Activated T-helper 9 cell treated with anti-CD3 and anti-CD28 coated beads, Interleukin-2, amount 50 U/mL, for 16 hours (primary cell): ENCODE measurements around the gene TNF.

Source experiments
- DNase-seq: peaks from one replicate; pipeline ENCODE4 v3.0.0-alpha.2; 2020; ENCODE audit warnings: low read depth

The TNF gene

DNA sequence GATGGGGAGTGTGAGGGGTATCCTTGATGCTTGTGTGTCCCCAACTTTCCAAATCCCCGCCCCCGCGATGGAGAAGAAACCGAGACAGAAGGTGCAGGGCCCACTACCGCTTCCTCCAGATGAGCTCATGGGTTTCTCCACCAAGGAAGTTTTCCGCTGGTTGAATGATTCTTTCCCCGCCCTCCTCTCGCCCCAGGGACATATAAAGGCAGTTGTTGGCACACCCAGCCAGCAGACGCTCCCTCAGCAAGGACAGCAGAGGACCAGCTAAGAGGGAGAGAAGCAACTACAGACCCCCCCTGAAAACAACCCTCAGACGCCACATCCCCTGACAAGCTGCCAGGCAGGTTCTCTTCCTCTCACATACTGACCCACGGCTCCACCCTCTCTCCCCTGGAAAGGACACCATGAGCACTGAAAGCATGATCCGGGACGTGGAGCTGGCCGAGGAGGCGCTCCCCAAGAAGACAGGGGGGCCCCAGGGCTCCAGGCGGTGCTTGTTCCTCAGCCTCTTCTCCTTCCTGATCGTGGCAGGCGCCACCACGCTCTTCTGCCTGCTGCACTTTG is at the start of gene TNF:
Gene TNF (plus strand): TSS at position 231 of the 567 bp plus-strand sequence. CDS start 177 bp downstream, at position 408.
- peak; percentile 78 for DNase-seq

GRCh38 chr6:31525932-31526591 is 49.3 kb upstream of the TNF start:
- no peak for DNase-seq

DNA sequence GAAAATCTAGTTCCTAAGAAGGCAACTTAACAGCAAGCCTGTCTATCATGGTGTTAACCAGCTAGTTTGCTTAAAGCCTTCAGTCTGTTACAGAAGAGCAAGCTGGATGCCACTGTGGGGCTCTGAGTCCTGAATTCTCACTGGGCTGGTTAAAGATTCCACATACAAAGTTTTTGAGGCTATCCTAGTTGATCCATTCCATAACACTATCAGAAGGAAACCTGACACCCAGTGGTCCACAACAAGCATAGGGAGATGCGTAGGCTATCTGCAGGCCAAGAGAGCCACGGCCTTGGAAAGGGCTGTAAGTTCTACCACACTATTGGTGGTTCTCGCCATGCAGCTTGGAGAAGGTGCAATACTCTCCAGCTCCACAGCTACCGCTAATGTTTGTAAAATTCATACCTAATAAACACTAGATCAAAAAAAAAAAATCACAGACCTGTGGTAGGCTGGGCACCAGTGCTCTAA is 47.0 kb upstream of the TNF start:
- no peak for DNase-seq

DNA sequence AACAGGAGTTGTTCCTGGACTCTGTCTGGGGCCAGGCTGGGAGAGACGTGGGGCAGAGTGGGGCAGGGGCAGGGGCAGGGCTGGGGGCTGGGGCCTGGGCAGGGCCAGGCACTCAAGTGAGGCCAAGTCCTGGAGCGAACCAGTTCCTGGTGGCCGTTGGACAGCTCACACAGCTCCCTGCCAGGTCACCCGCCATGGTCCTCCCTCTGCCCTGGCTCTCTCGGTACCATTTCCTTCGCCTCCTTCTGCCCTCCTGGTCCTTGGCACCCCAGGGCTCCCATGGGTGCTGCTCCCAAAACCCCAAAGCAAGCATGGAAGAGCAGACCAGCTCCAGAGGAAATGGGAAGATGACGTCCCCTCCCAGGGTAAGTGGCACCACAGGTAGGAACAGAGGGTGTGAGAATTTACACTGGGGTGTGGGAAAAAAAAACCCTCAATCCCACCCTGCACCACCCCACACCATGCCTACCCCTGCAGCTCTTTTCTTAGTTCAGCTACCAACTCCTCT is 46.5 kb upstream of the TNF start, which contains the start of gene MCCD1:
Gene MCCD1 (plus strand): TSS at position 142 of the 508 bp plus-strand sequence. CDS start 53 bp downstream, at position 195.
- no peak for DNase-seq

- no peak for DNase-seq
Observed at GRCh38 chr6:31529329-31530150, 45.8 kb upstream of the TNF start.

GRCh38 chr6:31530659-31531058 is 44.7 kb upstream of the TNF start:
- DNase-seq, result no peak

- DNase-seq, result no peak
Observed at GRCh38 chr6:31531162-31531561, 44.2 kb upstream of the TNF start.

- no peak for DNase-seq
Observed at GRCh38 chr6:31531771-31532643, 43.4 kb upstream of the TNF start.

- no peak for DNase-seq
Observed at GRCh38 chr6:31532644-31533454, 42.5 kb upstream of the TNF start.

- no peak for DNase-seq
Observed at GRCh38 chr6:31533455-31533841, 41.9 kb upstream of the TNF start.

- no peak for DNase-seq
Observed at GRCh38 chr6:31534011-31534410, 41.4 kb upstream of the TNF start.

- no peak for DNase-seq
Observed at GRCh38 chr6:31534521-31535040, 40.8 kb upstream of the TNF start.

- no peak for DNase-seq
Observed at GRCh38 chr6:31535538-31536324, 39.6 kb upstream of the TNF start.

DNA sequence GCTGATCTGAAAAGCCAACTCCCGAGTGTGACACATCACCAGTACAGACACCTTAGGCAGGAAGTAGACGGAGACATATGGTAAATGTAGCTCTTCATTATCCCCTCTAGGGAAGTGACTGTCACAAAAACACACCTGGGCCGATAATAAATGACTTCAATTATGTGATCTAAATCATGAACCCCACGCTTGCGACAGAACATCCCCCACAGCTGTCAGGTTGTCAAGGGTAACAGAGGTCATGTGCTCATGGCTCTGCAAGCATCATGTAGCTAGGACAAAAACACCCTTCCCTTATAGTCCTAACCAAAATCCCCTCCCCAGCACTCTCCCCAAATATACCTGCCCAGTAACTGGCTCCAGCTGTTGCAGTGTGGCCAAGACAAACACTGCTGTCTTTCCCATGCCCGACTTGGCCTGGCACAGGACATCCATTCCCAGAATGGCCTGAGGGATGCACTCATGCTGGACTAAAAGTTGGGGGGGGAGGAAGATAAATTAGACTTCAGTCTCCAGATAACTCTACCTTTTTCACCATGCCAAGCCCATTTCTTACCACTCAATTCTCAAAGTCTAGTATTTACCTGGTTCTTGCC is 36.5 kb upstream of the TNF start:
- DNase-seq, result no peak

DNA sequence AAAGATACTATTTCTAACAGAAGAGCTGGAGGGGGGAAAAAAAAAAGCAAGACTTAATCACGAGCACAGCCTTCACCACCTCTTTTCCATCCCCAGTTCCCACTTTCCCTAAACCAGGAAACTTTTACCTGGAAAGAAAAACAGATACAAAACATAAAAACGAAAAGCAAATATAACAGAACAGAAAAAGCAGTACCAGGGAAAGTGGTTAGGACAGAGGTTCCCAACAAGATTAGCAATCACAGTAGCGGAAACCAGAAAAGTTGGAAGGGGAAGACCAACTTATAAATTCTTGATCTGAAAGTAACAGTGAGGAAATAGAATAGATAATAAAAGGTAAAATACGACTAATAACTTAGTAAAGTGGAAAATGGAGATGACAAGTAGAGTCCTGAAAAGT is 34.7 kb upstream of the TNF start:
- DNase-seq, result no peak

GRCh38 chr6:31541059-31541657 is 34.2 kb upstream of the TNF start:
- DNase-seq, result peak; percentile 34

DNA sequence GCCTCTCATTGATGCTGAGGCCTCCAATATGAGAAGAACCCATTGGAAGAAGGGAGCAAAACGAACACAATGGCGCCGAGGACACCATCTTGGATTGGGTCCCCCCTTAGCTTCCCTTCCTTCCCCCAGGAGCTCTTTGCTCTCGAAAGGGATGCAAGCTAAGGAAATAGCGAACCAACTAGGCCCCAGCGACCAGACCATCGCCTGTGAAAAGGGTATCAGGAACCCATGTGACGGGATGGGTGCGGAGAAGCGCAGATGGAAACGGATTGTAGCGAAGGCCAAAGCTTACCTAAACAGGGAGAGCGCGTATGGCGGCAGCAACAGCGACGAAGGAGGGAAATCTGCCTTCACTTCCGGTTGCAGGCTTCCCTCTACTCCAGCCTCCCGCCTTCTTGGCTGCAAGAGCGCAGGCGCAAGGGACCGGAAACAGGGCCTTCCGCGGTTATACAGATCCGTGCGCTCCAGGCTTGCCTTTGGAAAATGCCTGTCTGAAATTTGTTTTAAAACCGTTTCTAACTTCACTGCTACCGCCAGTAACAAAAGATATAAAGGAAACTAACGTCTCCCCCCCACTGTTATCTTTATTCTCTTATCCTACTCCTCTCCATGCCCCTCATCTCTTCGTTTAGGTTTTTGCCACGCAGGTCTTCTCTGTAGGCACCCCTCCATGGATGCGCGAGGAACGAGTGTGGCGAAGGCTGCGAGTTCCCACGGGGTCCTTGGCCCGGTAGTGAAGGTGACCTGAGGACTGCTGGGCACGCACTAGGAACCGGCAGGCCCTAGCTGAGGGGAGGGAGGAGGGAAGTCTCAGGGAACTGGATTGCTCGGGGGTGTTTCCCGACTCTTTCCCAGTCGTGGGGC is 33.5 kb upstream of the TNF start, which contains the start of gene DDX39B:
Gene DDX39B (minus strand): TSS at position 346 of the 864 bp plus-strand sequence. CDS start 1,471 bp downstream, outside the sequence.
- peak; percentile 91 for DNase-seq

- DNase-seq, result no peak
Observed at GRCh38 chr6:31543639-31544038, 31.7 kb upstream of the TNF start.
